Muscle of leg (tissue), 11 donors: ENCODE measurements around the gene REEP1. TPM values are rescaled to one million over a fixed set of nuclear protein-coding genes. Genes with fewer than 3 reads are reported as not detected.

Source experiments
- DNase-seq: peaks from one replicate; pipeline ENCODE4 v3.0.0; 2013
- H3K27ac ChIP-seq: one replicate; pipeline ENCODE4 v1.5.1; 2013; ENCODE audit warnings: mild to moderate bottlenecking, low read length, control low read depth
- H3K27me3 ChIP-seq: one replicate; pipeline ENCODE4 v1.6.1; 2013; ENCODE audit warnings: low read length; ENCODE audit not compliant: control insufficient read depth, insufficient read depth
- H3K36me3 ChIP-seq: one replicate; pipeline ENCODE4 v1.6.1; 2013; ENCODE audit warnings: low read length; ENCODE audit not compliant: control insufficient read depth, insufficient read depth
- H3K4me1 ChIP-seq: one replicate; pipeline ENCODE4 v1.6.1; 2013; ENCODE audit warnings: low read length; ENCODE audit not compliant: control insufficient read depth, insufficient read depth
- H3K4me3 ChIP-seq: one replicate; pipeline ENCODE4 v1.5.1; 2013; ENCODE audit warnings: low read length, control low read depth
- H3K9me3 ChIP-seq: replicated peaks from 2 replicates; pipeline ENCODE4 v1.6.1; 2013; ENCODE audit warnings: low read depth, low read length; ENCODE audit not compliant: control insufficient read depth
- WGBS: methylation state at CpG from one replicate; pipeline ENCODE4 v1.1.5; 2013; ENCODE audit warnings: missing lambda C conversion rate; ENCODE audit not compliant: insufficient coverage; 5-methylcytosine and 5-hydroxymethylcytosine counted together
- polyA plus RNA-seq, 8 donors: library from polyadenylated mRNA; unstranded; fragments of 120-200 nt; gene quantifications; one replicate each; pipeline versions ENCODE4 v1.2.1 to v1.2.3, GENCODE V29; 2013; ENCODE audit warnings: inconsistent platforms in 1 of 8, low replicate concordance in 1 of 8; ENCODE audit not compliant: insufficient read length in 8 of 8, insufficient read depth in 1 of 8
- total RNA-seq: library from RNA; stranded (reverse); fragments of 120-200 nt; gene quantifications from one replicate; pipeline ENCODE4 v1.2.4, GENCODE V29; 2013

Gene REEP1
- total and polyA plus RNA-seq, 9 donors = 41.0 to 104 (median 54.9) TPM

GRCh38 chr2:86274265-86274917 is 63.0 kb downstream of the REEP1 start:
- 75% methylated on average over 2 of the region's 5 CpGs for WGBS

GRCh38 chr2:86272111-86272510 is 65.3 kb downstream of the REEP1 start:
- no peak overlapping the region for H3K4me3 ChIP-seq
- H3K36me3 ChIP-seq = peaks cover 4% of the 10 kb centered on the region
- 84% methylated on average over 2 of the region's 2 CpGs for whole genome bisulfite sequencing
- no peaks in the 10 kb centered on the region for H3K27me3 ChIP-seq
- peaks cover 13% of the 10 kb centered on the region for H3K4me1 ChIP-seq
- H3K9me3 ChIP-seq = peaks cover 9% of the 10 kb centered on the region
- H3K27ac ChIP-seq = no peak overlapping the region
- no peak for DNase-seq

More at GRCh38 chr2:86274265-86274917, 63.0 kb downstream of the REEP1 start:
- peaks cover 7% of the 10 kb centered on the region for H3K36me3 ChIP-seq
- H3K4me1 ChIP-seq = peaks cover 15% of the 10 kb centered on the region
- no peak overlapping the region for H3K27ac ChIP-seq
- no peaks in the 10 kb centered on the region for H3K27me3 ChIP-seq
- H3K4me3 ChIP-seq = no peak overlapping the region
- peaks cover 9% of the 10 kb centered on the region for H3K9me3 ChIP-seq
- no peak for DNase-seq

GRCh38 chr2:86271248-86271647 is 66.2 kb downstream of the REEP1 start:
- Histone ChIP-seq H3K36me3 (peaks cover 4% of the 10 kb centered on the region), H3K4me3 (no peak overlapping the region), H3K27me3 (no peaks in the 10 kb centered on the region), H3K4me1 (peaks cover 13% of the 10 kb centered on the region), H3K27ac (no peak overlapping the region), H3K9me3 (peaks cover 9% of the 10 kb centered on the region)
- no peak for DNase-seq

- H3K36me3 ChIP-seq = peaks cover 6% of the 10 kb centered on the region
- no peak overlapping the region for H3K27ac ChIP-seq
- no peak for DNase-seq
- H3K4me3 ChIP-seq = no peak overlapping the region
- WGBS = 85% methylated on average over 4 of the region's 6 CpGs
- H3K4me1 ChIP-seq = no peaks in the 10 kb centered on the region
- H3K9me3 ChIP-seq = no peaks in the 10 kb centered on the region
- H3K27me3 ChIP-seq = no peaks in the 10 kb centered on the region
Measured at GRCh38 chr2:86263956-86264355, 73.5 kb downstream of the REEP1 start.

GRCh38 chr2:86260978-86261377 is 76.4 kb downstream of the REEP1 start:
- DNase-seq = no peak
- H3K27ac ChIP-seq = no peak overlapping the region
- 67% methylated on average over 1 of the region's 2 CpGs for WGBS

GRCh38 chr2:86258106-86258505 is 79.3 kb downstream of the REEP1 start:
- no peak for DNase-seq
- no CpG with 5 or more reads among the region's 2 CpGs for WGBS
- Histone ChIP-seq H3K4me1 (peaks cover 3% of the 10 kb centered on the region), H3K27me3 (peaks cover 2% of the 10 kb centered on the region), H3K27ac (no peak overlapping the region), H3K4me3 (no peak overlapping the region), H3K9me3 (no peaks in the 10 kb centered on the region), H3K36me3 (no peaks in the 10 kb centered on the region)

More at GRCh38 chr2:86260978-86261377, 76.4 kb downstream of the REEP1 start:
- Histone ChIP-seq H3K36me3 (peaks cover 6% of the 10 kb centered on the region), H3K4me1 (no peaks in the 10 kb centered on the region), H3K27me3 (no peaks in the 10 kb centered on the region), H3K4me3 (no peak overlapping the region), H3K9me3 (no peaks in the 10 kb centered on the region)

GRCh38 chr2:86256982-86257381 is 80.4 kb downstream of the REEP1 start:
- Histone ChIP-seq H3K4me1 (peaks cover 3% of the 10 kb centered on the region), H3K36me3 (no peaks in the 10 kb centered on the region), H3K27me3 (peaks cover 2% of the 10 kb centered on the region), H3K4me3 (no peak overlapping the region), H3K27ac (no peak overlapping the region), H3K9me3 (no peaks in the 10 kb centered on the region)
- no CpG with 5 or more reads among the region's 3 CpGs for WGBS
- DNase-seq = no peak

- H3K27ac ChIP-seq = no peak overlapping the region
- H3K4me3 ChIP-seq = no peak overlapping the region
- peaks cover 2% of the 10 kb centered on the region for H3K36me3 ChIP-seq
- H3K27me3 ChIP-seq = peaks cover 2% of the 10 kb centered on the region
- H3K9me3 ChIP-seq = no peaks in the 10 kb centered on the region
- peaks cover 6% of the 10 kb centered on the region for H3K4me1 ChIP-seq
- WGBS = no CpG with 5 or more reads among the region's 4 CpGs
- DNase-seq = no peak
Measured at GRCh38 chr2:86256300-86256699, 81.1 kb downstream of the REEP1 start.

- no peak overlapping the region for H3K4me3 ChIP-seq
- no peak for DNase-seq
- H3K27me3 ChIP-seq = peaks cover 2% of the 10 kb centered on the region
- H3K9me3 ChIP-seq = no peaks in the 10 kb centered on the region
- H3K36me3 ChIP-seq = peaks cover 7% of the 10 kb centered on the region
- WGBS = 55% methylated on average over 7 of the region's 8 CpGs
- H3K27ac ChIP-seq = no peak overlapping the region
- peaks cover 15% of the 10 kb centered on the region for H3K4me1 ChIP-seq
Measured at GRCh38 chr2:86254576-86255538, 82.6 kb downstream of the REEP1 start.

- no peak for DNase-seq
- H3K27ac ChIP-seq = no peak overlapping the region
- no peaks in the 10 kb centered on the region for H3K9me3 ChIP-seq
- H3K4me1 ChIP-seq = peaks cover 22% of the 10 kb centered on the region
- peaks cover 2% of the 10 kb centered on the region for H3K27me3 ChIP-seq
- no peak overlapping the region for H3K4me3 ChIP-seq
- 70% methylated on average over 5 of the region's 6 CpGs for WGBS
- H3K36me3 ChIP-seq = peaks cover 7% of the 10 kb centered on the region
Measured at GRCh38 chr2:86253424-86253823, 84.0 kb downstream of the REEP1 start.
